B cell (primary cell): ENCODE data around the gene HTT.

Experiments used
- CTCF ChIP-seq: fragments of 200-600 bp; IDR thresholded peaks from one replicate; pipeline ENCODE4 v1.8.0; 2022; ENCODE audit warnings: antibody characterized with exemption, mild to moderate bottlenecking
- EZH2 ChIP-seq: IDR thresholded peaks from 2 replicates; pipeline ENCODE4 v1.6.1; 2012; ENCODE audit warnings: borderline replicate concordance, low read depth, mild to moderate bottlenecking, moderate library complexity, low read length; ENCODE audit not compliant: insufficient read depth, poor library complexity, severe bottlenecking

GRCh38 chr4:3183008-3183407 lies 108.5 kb downstream of the HTT start:
- TF ChIP-seq CTCF (no peak), EZH2 (no peak)
